B cell (primary cell): ENCODE data around the gene INHBE. TPM values are rescaled to one million over a fixed set of nuclear protein-coding genes. Genes with fewer than 3 reads are reported as not detected.

Source experiments
- ATAC-seq: fragments of 200-7000 bp; cut with Tn5 transposase; one replicate; pipeline ENCODE4 v1.10.0; 2021; ENCODE audit warnings: low read depth, mild to moderate bottlenecking, moderate number of reproducible peaks, moderate library complexity
- CTCF ChIA-PET: fragments of 350-600 bp; sonication (Branson Sonifier 250); formaldehyde crosslinking; loops from one replicate; lab custom pipeline; 2021; ENCODE audit warnings: antibody characterized with exemption, inconsistent platforms; lab: Charles Lee
- POLR2A ChIA-PET: fragments of 350-600 bp; sonication (Branson Sonifier 250); formaldehyde crosslinking; loops from one replicate; lab custom pipeline; 2021; ENCODE audit warnings: antibody characterized with exemption; lab: Charles Lee
- DNase-seq: peaks from one replicate; pipeline ENCODE4 v3.0.0; 2013
- H2AFZ ChIP-seq: 2 replicates; pipeline ENCODE4 v1.6.1; 2012; ENCODE audit warnings: mild to moderate bottlenecking, low read depth, low read length; ENCODE audit not compliant: insufficient read depth, poor library complexity, severe bottlenecking
- H3K27ac ChIP-seq, 2 donors: 1 replicate in 1 of 2; 2 replicates in 1 of 2; pipeline ENCODE4 v1.5.1; 2012 to 2013; ENCODE audit warnings: low read length in 2 of 2, mild to moderate bottlenecking in 2 of 2, moderate library complexity in 1 of 2
- H3K27me3 ChIP-seq, 4 experiments: fragments of 200-600 bp in 1 of 4; sonication (generic) in 1 of 4; replicated peaks in 1 of 4; 1 replicate in 2 of 4; 2 replicates in 2 of 4; pipeline versions ENCODE4 v1.6.1 to v1.7.0; 2013 to 2016; ENCODE audit warnings: low read length in 3 of 4, mild to moderate bottlenecking in 2 of 4, mixed read lengths in 1 of 4, moderate library complexity in 1 of 4; ENCODE audit not compliant: insufficient read depth in 4 of 4, control insufficient read depth in 3 of 4; ENCODE audit errors: control extremely low read depth in 1 of 4
- H3K36me3 ChIP-seq, 2 experiments: replicated peaks in 1 of 2; 1 replicate in 1 of 2; 2 replicates in 1 of 2; pipeline versions ENCODE4 v1.6.1 to v1.7.1; 2013; ENCODE audit warnings: low read length in 1 of 2; ENCODE audit not compliant: insufficient read depth in 2 of 2, control insufficient read depth in 1 of 2; ENCODE audit errors: control extremely low read depth in 1 of 2, extremely low read depth in 1 of 2
- H3K4me1 ChIP-seq, 2 donors: fragments of 200-600 bp in 1 of 2; sonication (generic) in 1 of 2; 1 replicate in 1 of 2; 2 replicates in 1 of 2; pipeline versions ENCODE4 v1.5.1 to v1.6.1; 2013 to 2017; ENCODE audit warnings: low read length in 2 of 2; ENCODE audit not compliant: control insufficient read depth in 2 of 2, insufficient read depth in 2 of 2
- H3K4me2 ChIP-seq: replicated peaks from 2 replicates; pipeline ENCODE3; 2012; ENCODE audit warnings: mild to moderate bottlenecking, low read depth, low read length; ENCODE audit not compliant: poor library complexity, severe bottlenecking
- H3K4me3 ChIP-seq, 5 experiments: fragments of 200-600 bp in 1 of 5; sonication (generic) in 1 of 5; 1 replicate in 3 of 5; 2 replicates in 2 of 5; pipeline versions ENCODE4 v1.5.1 to v1.7.0; 2011 to 2016; ENCODE audit warnings: low read length in 4 of 5, mild to moderate bottlenecking in 4 of 5, low read depth in 2 of 5, control low read depth in 1 of 5, moderate library complexity in 1 of 5; ENCODE audit not compliant: insufficient read depth in 1 of 5; ENCODE audit errors: control extremely low read depth in 1 of 5, extremely low read depth in 1 of 5
- H3K79me2 ChIP-seq: fragments of 200-600 bp; sonication (generic); one replicate; pipeline ENCODE4 v1.6.0; 2016; ENCODE audit warnings: low read length; ENCODE audit not compliant: control insufficient read depth, insufficient read depth
- H3K9ac ChIP-seq: fragments of 200-600 bp; sonication (generic); 2 replicates; pipeline ENCODE4 v1.6.1; 2017; ENCODE audit warnings: mild to moderate bottlenecking, low read length, moderate library complexity
- H3K9me3 ChIP-seq, 3 donors: one replicate each; pipeline versions ENCODE4 v1.6.1 to v1.7.1; 2013; ENCODE audit warnings: low read length in 2 of 3; ENCODE audit not compliant: control insufficient read depth in 2 of 3, insufficient read depth in 1 of 3; ENCODE audit errors: control extremely low read depth in 1 of 3
- H4K20me1 ChIP-seq: 2 replicates; pipeline ENCODE4 v1.6.0; 2012; ENCODE audit warnings: mild to moderate bottlenecking, low read length; ENCODE audit not compliant: insufficient read depth, control insufficient read depth, poor library complexity, severe bottlenecking
- H3K27ac Mint-ChIP-seq: one replicate; pipeline ENCODE4 v1.8.0; 2021; ENCODE audit warnings: mixed read lengths
- H3K27me3 Mint-ChIP-seq: one replicate; pipeline ENCODE4 v1.8.0; 2021; ENCODE audit warnings: mixed read lengths
- H3K4me1 Mint-ChIP-seq: one replicate; pipeline ENCODE4 v1.8.0; 2021; ENCODE audit warnings: mixed read lengths
- H3K4me3 Mint-ChIP-seq: one replicate; pipeline ENCODE4 v1.8.0; 2021; ENCODE audit warnings: mixed read lengths
- H3K9me3 Mint-ChIP-seq: one replicate; pipeline ENCODE4 v1.8.0; 2022; ENCODE audit warnings: mixed read lengths; ENCODE audit not compliant: insufficient read depth
- CTCF ChIP-seq: fragments of 200-600 bp; IDR thresholded peaks from one replicate; pipeline ENCODE4 v1.8.0; 2022; ENCODE audit warnings: antibody characterized with exemption, mild to moderate bottlenecking
- EZH2 ChIP-seq: IDR thresholded peaks from 2 replicates; pipeline ENCODE4 v1.6.1; 2012; ENCODE audit warnings: borderline replicate concordance, low read depth, mild to moderate bottlenecking, moderate library complexity, low read length; ENCODE audit not compliant: insufficient read depth, poor library complexity, severe bottlenecking
- WGBS: methylation state at CpG from one replicate; pipeline ENCODE4 v1.1.5; 2013; ENCODE audit warnings: missing lambda C conversion rate; ENCODE audit not compliant: insufficient coverage; 5-methylcytosine and 5-hydroxymethylcytosine counted together
- intact Hi-C: fragments of 100-400 bp; cut with micrococcal nuclease; formaldehyde crosslinking; loops from one replicate; pipeline ENCODE4 v1.10.0; 2022
- polyA plus RNA-seq: library from polyadenylated mRNA; depleted of rRNA; stranded (reverse); fragments of >200 nt; gene quantifications from 2 replicates; pipeline ENCODE4 v1.2.3, GENCODE V29; 2012
- total RNA-seq, 2 donors: library from RNA; stranded (reverse); fragments of 120-200 nt in 1 of 2; gene quantifications; 1 replicate in 1 of 2; 2 replicates in 1 of 2; pipeline versions ENCODE4 v1.2.3 to v1.2.4, GENCODE V29; 2013 to 2022

Gene INHBE
- total and polyA plus RNA-seq, 2 donors (not counting 1 experiment from before 2014, with no cell fraction given): not detected

- H3K4me3 Mint-ChIP-seq: no peak overlapping the region
- Histone ChIP-seq H3K9me3 (no peaks in the 10 kb centered on the region), H3K4me2 (no peak overlapping the region), H4K20me1 (no peaks in the 10 kb centered on the region), H2AFZ (no peak overlapping the region), H3K4me1 (peaks cover 8 to 31% of the 10 kb centered on the region in 2 donors), H3K4me3 (no peak overlapping the region), H3K27ac (no peak overlapping the region), H3K36me3 (peaks cover 0 to 25% of the 10 kb centered on the region in 2 experiments), H3K9ac (no peak overlapping the region), H3K27me3 (no peaks in the 10 kb centered on the region), H3K79me2 (peaks cover 6% of the 10 kb centered on the region)
- DNase-seq: no peak
- 84% methylated on average over 12 of the region's 14 CpGs for WGBS
- ATAC-seq: no peak
- CTCF ChIA-PET: interaction anchor here (0.6 to 1.5 kb wide), 7 partner anchors 9 to 1091 kb away, joined by 3 to 7 read pairs (median 4); partner anchors contain the start of gene INHBE
- TF ChIP-seq EZH2 (no peak), CTCF (no peak)
- H3K27me3 Mint-ChIP-seq: no peaks in the 10 kb centered on the region
- no peak overlapping the region for H3K27ac Mint-ChIP-seq
- intact Hi-C loops: no loop called here
- POLR2A ChIA-PET: interaction anchor here (0.7 kb wide), 1 partner anchor 11 kb away, joined by 3 read pairs; no protein-coding TSS in a partner anchor
- H3K9me3 Mint-ChIP-seq: no peaks in the 10 kb centered on the region
- H3K4me1 Mint-ChIP-seq: peaks cover 19% of the 10 kb centered on the region
These were observed 10.8 kb downstream of the INHBE start for GRCh38 chr12:57465747-57466505.

- WGBS: 89% methylated on average over 12 of the region's 12 CpGs
- H3K27ac Mint-ChIP-seq: peak overlapping the region; percentile 10
- intact Hi-C loops: no loop called here
- H3K27me3 Mint-ChIP-seq: no peaks in the 10 kb centered on the region
- Histone ChIP-seq H3K27me3 (no peaks in the 10 kb centered on the region), H3K79me2 (peaks cover 3% of the 10 kb centered on the region), H2AFZ (no peak overlapping the region), H3K4me1 (peaks cover 5 to 18% of the 10 kb centered on the region in 2 donors), H3K9ac (no peak overlapping the region), H3K4me3 (no peak overlapping the region), H4K20me1 (peaks cover 7% of the 10 kb centered on the region), H3K4me2 (no peak overlapping the region), H3K36me3 (peaks cover 0 to 39% of the 10 kb centered on the region in 2 experiments), H3K9me3 (no peaks in the 10 kb centered on the region), H3K27ac (no peak overlapping the region)
- no peak overlapping the region for H3K4me3 Mint-ChIP-seq
- H3K4me1 Mint-ChIP-seq: peaks cover 15% of the 10 kb centered on the region
- ATAC-seq: no peak
- DNase-seq: no peak
- POLR2A ChIA-PET: no interaction called here
- TF ChIP-seq EZH2 (no peak), CTCF (no peak)
- H3K9me3 Mint-ChIP-seq: no peaks in the 10 kb centered on the region
- CTCF ChIA-PET: no interaction called here
These were observed 12.2 kb downstream of the INHBE start for GRCh38 chr12:57467212-57467874.
